ENCODE data around the gene ZNF778.

The ZNF778 gene

DNA sequence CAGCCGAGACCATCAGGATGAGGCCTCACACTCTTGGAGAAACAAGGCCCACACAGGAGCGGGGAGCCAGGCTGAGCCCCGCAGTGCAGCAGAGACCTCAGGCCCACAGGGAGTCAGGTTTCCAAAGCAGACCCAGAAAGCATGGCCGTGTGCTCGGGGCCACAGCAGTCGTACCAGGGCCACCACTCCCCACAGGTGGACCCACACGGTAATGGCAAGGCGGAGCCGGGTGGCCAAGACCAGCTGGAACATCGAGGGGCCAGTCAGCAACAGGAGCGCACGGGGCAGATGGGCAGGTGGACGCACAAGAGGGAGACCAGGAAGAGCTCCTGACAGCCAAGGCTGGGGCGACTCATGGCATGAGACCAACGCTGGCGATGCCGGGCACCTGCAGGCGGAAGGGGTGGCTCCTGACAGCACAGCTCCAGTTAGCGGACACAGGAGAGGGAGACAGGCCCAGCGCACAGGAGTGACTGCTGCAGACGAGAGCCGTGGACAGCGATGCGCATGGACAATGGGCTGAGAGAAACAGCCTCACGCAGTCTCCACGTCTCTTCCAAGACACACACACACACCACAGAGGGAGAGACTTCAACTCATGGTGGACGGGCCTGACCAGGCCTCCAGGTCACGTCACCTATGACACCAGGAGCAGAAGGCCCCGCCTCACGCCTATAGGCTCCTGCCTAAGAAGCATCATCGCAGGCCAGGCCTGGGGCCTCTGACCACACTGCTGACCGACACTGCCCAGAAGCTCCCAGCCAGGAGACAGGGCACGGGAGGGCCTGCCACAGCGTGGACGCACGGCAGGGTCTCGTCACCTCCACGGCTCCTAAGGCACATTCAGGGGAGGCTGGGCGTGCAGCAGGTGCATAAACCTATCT is 58.6 kb downstream of the ZNF778 start:
- DNase-seq (ENCODE audit: low read depth in 2 of 2), result no peak

DNA sequence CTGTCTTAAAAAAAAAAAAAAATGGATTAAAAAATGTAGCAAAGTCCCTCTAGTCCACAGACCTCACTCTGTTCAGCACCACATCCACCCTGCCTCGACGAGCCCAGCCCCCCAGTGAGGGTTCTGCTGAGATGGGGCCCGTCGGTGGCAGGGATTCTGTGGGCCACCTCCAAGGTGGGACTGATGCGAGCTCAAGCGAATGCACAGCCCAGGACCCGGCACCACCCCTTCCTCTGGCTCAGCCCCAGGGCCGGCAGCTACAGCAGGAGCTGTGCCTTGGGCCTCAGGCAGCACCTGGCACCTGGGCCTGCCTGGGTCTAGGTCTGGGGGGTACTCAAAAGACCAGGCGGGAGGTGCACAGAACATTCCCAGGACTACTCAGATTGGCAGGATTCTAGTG is 59.5 kb downstream of the ZNF778 start:
- no peak for DNase-seq (ENCODE audit: low read depth in 2 of 2)

DNA sequence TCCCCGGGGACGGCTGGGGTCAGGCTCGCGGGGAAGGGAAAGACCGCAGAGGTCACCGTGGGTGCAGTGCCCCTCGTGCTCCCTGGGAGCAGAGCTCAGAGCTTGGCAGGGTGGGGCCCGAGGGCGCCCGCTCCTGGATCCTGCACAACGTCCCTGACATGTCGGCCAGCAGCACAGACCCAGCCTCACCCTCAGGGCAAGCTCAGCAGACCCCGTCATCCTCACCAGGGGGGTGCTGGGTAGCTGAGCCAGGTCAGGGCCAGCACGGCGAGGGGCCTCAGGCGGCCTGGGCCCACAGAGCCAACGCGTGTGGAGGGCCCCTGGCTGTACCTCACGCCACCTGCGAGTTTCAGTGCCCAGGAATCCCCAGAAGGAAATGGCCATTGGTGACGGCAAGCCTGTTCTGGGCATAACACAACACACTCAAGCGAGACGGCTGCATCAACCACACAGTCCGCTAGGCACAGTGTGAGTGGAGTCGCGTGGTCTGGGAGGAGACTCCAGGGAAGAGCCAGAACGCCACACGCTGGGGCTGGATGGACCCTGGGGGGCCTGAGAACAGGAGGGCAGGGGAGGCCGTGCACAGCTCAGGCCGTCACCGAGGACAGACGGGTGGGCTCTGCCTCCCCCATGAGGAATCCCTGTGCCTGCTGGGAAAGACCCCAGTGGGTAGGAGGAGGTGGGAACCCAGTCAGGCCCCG is 60.3 kb downstream of the ZNF778 start:
- DNase-seq (ENCODE audit: low read depth in 2 of 2), result no peak

DNA sequence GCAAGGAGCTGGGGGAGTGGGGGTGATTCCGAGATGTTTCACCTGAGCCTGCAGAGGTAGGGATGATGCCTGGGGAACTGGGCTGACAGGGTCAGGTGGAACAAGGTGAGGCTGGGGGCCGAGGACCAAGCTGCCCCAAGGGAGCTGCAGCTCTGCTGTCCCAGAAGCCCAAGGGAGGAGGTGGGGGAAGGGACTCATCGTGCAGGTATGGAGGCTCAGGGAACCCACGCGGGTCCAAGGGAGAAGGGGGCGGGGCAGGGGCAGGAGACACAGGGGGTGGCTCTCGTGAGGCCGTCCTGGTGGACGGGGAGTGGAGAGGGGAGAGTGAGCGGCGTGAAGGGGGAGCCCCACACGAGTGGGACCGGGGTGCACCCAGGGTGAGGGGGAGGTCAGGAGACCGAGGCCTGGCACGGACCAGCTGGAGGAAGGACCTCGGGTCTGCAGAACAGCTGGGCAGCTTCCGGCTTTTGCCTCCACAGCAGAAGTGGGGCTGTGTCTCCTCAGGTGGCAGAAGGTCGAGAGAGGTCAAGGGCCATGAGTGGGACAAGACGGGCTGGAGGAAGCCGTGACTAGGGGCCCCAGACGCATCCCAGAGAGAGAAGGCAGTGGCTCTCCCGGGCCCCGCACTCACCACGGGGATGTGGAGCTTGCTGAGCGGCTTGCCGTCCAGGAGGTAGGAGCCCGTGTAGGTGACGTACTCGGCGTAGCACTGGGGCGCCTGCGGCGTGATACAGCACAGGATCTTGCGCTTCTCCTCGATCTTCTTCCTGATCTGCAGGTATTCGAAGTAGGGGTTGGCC is 61.1 kb downstream of the ZNF778 start:
- no peak for DNase-seq (ENCODE audit: low read depth in 2 of 2)

DNA sequence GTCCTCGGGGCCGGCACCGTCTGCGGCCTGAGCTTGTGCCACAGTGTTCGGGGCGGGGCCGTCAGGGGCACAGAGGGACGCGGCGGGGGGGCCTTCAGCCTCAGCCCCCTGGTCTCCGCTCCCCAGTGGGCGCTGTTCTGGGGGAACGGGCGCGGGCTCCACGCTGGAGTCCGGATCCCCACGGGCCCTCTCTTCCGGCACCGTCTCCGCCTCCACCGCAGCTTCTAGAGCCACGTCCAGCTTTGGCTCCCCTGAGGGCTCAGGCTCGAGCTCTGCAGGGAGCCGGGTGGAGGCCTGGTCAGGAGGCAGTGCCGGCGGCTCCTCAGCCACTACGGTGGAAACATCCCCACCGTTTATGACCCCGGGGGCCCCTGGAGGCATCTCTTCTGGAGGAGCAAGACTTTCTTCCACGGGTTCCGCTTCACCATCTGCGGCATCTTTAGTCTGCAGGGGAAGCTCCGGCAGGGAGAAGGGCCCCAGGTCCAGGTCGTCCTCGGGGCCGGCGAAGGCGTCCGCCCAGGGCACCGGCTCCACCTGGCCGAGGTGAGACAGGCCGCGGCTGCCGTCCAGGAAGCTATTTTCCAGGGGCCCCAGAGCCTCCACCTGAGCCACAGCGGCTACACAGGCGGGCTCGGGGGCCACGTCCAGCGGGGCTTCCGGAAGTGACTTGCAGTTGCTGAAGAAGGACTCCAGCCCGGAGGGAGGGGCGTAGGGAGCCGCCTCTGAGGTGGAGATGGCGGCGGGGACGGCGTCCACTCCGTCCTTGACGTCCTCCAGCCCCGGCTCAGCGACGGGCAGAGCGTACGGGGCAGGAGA is 62.4 kb downstream of the ZNF778 start:
- no peak for DNase-seq (ENCODE audit: low read depth in 2 of 2)

DNA sequence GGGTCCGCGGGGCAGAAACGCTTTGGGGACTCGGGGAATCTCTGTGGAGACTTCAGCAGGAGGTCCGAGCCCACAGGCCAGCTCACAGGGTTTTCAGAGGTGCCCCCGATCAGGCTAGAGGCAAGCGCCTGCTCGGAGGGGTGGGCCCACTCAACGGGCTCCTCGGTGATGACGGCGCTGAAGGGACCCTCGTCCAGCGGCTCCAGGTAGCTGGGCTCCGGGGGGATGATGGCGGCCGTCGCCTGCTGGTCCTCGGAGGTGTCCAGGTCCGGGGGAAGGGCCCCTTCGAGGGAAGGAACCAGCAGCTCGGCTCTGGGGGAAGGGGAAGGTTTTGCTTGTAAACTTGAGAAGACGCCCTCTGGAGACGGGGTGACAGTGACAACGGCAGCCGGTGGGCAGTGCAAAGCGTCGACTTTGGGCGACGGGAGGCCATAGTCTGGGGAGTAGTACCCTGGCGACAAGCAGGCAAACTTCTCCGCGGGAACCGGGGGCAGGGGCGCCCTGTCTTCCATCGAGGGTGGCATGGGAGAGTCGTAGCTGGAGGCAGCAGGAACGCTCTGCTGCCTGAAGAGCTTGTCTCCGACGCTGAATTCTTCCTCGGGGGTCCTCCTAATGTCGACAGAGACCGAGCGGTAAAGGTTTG is 63.2 kb downstream of the ZNF778 start:
- DNase-seq (ENCODE audit: low read depth in 2 of 2), result no peak

DNA sequence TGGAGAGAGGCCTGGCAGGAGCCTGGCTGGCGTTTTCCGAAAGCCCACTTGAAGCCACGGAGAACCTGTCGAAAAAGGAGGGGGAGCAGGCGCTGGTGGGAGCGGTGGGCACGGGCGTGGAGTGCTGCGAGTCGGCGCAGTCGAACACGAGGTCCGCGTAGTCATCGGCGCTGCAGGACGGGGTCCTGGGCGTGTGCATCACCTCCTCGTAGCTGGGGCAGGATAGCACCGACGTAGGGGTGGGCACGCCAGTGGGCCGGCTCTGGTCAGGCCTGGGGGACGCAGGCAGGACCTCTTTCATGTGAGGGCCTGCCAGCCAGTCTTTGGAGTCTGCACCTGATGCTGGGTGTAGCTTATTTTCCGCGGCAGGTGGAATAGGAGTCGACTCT is 63.7 kb downstream of the ZNF778 start:
- no peak for DNase-seq (ENCODE audit: low read depth in 2 of 2)

DNA sequence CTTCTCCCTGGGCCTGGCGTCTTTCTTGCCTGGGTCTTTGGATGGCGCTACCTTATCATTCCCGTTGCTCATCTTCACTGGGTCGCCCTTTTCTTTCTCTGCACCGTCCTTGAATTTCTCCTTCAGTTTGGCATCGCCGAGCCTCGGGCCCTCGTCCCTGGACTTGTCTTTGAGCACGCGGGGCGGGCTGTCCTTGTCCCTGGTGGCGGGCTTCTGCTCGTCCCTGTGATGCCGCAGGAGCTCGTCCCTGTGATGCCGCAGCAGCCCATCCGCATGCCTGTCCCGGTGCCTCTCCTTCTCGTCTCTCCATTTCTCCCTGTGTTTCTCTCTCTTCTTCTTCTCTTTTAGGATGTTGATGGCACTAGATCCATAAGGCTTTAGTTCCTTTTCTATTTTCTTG is 64.3 kb downstream of the ZNF778 start:
- no peak for DNase-seq (ENCODE audit: low read depth in 2 of 2)

DNA sequence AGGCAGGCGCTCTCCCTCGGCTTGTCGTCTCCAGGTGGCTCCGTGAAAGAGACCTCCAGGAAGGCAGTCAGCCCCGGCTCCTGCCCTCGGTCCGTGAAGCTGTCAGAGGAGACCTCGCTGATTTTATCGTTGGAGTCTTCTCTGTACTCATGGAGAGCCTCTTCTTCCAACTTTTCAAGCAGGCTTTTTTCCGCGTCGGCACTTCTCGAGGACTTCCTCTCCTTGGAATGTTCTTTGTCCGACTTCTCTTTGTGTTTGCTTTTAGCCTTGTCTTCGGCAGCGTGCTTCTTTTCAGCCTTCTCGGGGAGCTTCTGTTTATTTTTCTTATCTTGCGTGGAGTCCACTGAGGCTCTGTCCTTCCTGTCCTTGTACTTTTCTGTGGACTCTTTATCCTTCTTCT is 65.0 kb downstream of the ZNF778 start:
- no peak for DNase-seq (ENCODE audit: low read depth in 2 of 2)

DNA sequence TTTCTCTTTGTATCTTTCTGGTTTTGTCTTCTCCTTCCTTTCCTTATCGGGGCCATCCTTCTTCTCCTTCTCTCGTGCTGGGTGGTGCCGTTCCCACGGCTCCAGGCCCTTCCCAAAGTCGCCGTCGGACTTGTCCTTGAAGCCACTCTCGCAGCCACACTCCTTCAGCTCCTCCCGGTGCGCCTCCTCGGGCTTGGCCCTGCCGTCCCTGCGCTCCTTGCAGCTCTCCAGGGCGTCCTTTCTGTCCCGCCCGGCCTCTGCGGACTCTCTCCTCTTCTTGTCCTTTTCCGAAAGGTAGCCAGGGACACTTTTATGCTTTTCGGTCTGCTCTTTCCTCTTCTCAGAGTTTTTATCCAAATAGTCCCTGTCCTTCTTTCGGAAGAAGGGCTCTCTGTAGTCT is 65.9 kb downstream of the ZNF778 start:
- DNase-seq (ENCODE audit: low read depth in 2 of 2), result no peak

DNA sequence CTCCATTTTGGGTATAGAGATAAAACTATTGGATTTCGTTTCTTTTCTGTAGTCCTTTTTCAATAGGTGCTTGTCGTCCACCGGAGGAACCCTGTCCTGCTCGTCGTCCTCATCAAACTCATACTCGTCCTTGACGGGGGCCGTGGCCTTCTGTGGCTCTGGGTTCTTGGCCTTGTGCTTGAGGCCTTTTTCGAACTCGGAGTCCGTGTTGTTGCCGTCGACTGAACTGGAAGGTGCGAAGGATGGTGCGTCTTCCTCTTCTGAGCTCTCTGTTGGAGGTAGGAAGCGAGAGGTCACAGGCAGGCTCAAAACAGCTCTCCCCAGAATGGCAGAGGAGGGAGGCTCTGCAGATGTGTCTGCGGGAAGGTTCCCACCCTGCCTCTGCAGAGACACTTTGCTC is 67.9 kb downstream of the ZNF778 start:
- no peak for DNase-seq (ENCODE audit: low read depth in 2 of 2)

DNA sequence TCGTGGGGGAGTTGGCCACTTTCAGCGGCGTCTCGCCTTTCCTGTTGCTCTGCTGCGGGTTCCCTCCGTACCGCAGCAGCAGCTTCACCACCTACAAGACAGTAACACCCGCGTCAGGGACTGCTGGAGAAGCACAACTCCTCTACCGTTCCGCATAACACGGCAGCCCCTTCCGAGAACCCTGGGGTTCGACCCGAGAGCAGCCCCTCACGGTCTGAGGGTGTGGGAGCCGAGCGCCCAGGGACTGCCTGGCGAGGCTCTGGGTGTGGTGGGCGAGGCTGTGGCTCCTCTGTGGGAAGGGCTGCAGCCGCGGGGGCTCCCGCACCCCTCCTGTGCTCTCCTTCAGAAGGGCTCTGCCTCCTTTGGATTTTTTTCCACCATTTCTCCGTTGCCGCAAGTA is 68.6 kb downstream of the ZNF778 start:
- DNase-seq (ENCODE audit: low read depth in 2 of 2), result no peak
